Middle frontal gyrus (tissue), 1 donor: ENCODE measurements around the gene LRRTM4.

Source experiments
- DNase-seq: peaks from one replicate; pipeline ENCODE4 v3.0.0-alpha.2; 2015; ENCODE audit warnings: low spot score; ENCODE audit errors: extremely low spot score

LRRTM4 gene

GRCh38 chr2:77479395-77479794 is 42.8 kb downstream of the LRRTM4 start:
- no peak for DNase-seq

GRCh38 chr2:77470096-77470495 is 52.1 kb downstream of the LRRTM4 start:
- DNase-seq = no peak

GRCh38 chr2:77469106-77469505 is 53.1 kb downstream of the LRRTM4 start:
- DNase-seq = no peak

- no peak for DNase-seq
Observed at GRCh38 chr2:77459840-77460239, 62.3 kb downstream of the LRRTM4 start.

GRCh38 chr2:77458216-77458615 is 64.0 kb downstream of the LRRTM4 start:
- DNase-seq = peak; percentile 11

GRCh38 chr2:77457665-77458064 is 64.5 kb downstream of the LRRTM4 start:
- DNase-seq = no peak

- DNase-seq = no peak
Observed at GRCh38 chr2:77443076-77443475, 79.1 kb downstream of the LRRTM4 start.

GRCh38 chr2:77434880-77435279 is 87.3 kb downstream of the LRRTM4 start:
- DNase-seq = no peak

- DNase-seq = no peak
Observed at GRCh38 chr2:77428946-77429345, 93.2 kb downstream of the LRRTM4 start.

- no peak for DNase-seq
Observed at GRCh38 chr2:77421971-77422370, 100.2 kb downstream of the LRRTM4 start.

GRCh38 chr2:77418537-77418936 is 103.6 kb downstream of the LRRTM4 start:
- DNase-seq = no peak

GRCh38 chr2:77404189-77404588 is 118.0 kb downstream of the LRRTM4 start:
- DNase-seq = no peak

GRCh38 chr2:77398970-77399600 is 123.1 kb downstream of the LRRTM4 start:
- no peak for DNase-seq

- DNase-seq = no peak
Observed at GRCh38 chr2:77397763-77398162, 124.4 kb downstream of the LRRTM4 start.

- no peak for DNase-seq
Observed at GRCh38 chr2:77395011-77395410, 127.2 kb downstream of the LRRTM4 start.

GRCh38 chr2:77391119-77391518 is 131.1 kb downstream of the LRRTM4 start:
- DNase-seq = no peak

GRCh38 chr2:77387324-77387723 is 134.9 kb downstream of the LRRTM4 start:
- no peak for DNase-seq

GRCh38 chr2:77372636-77373035 is 149.5 kb downstream of the LRRTM4 start:
- DNase-seq = no peak

- DNase-seq = no peak
Observed at GRCh38 chr2:77370511-77370910, 151.7 kb downstream of the LRRTM4 start.

GRCh38 chr2:77363277-77363676 is 158.9 kb downstream of the LRRTM4 start:
- DNase-seq = no peak

GRCh38 chr2:77348821-77349220 is 173.4 kb downstream of the LRRTM4 start:
- no peak for DNase-seq

GRCh38 chr2:77336013-77336412 is 186.2 kb downstream of the LRRTM4 start:
- DNase-seq = no peak

GRCh38 chr2:77328134-77328931 is 193.8 kb downstream of the LRRTM4 start:
- no peak for DNase-seq
